WTC11 (cell line): ENCODE results near the gene CPHXL2. TPM values are rescaled to one million over a fixed set of nuclear protein-coding genes. Genes with fewer than 3 reads are reported as not detected.

ENCODE experiments used
- ATAC-seq: fragments of 200-7000 bp; cut with Tn5 transposase; 2 replicates; pipeline ENCODE4 v1.10.0; 2021; ENCODE audit warnings: mild to moderate bottlenecking, moderate library complexity
- CTCF ChIA-PET: fragments of 300-600 bp; sonication (Branson Sonifier 250); formaldehyde crosslinking; loops from one replicate; lab custom pipeline; 2021; ENCODE audit warnings: antibody characterized with exemption; lab: Charles Lee
- POLR2A ChIA-PET: fragments of 350-600 bp; sonication (Branson Sonifier 250); formaldehyde crosslinking; loops from one replicate; lab custom pipeline; 2021; ENCODE audit warnings: antibody characterized with exemption; lab: Charles Lee
- DNase-seq: peaks from one replicate; pipeline ENCODE4 v3.0.0; 2021; ENCODE audit warnings: low spot score
- H3K27ac Mint-ChIP-seq: 2 replicates; pipeline ENCODE4 v1.8.0; 2021; ENCODE audit warnings: mixed read lengths
- H3K27me3 Mint-ChIP-seq: 2 replicates; pipeline ENCODE4 v1.8.0; 2021; ENCODE audit warnings: low read depth, mild to moderate bottlenecking, moderate library complexity, mixed read lengths
- H3K36me3 Mint-ChIP-seq: 2 replicates; pipeline ENCODE4 v1.8.0; 2021; ENCODE audit warnings: mixed read lengths
- H3K4me1 Mint-ChIP-seq: 2 replicates; pipeline ENCODE4 v1.8.0; 2022; ENCODE audit warnings: mixed read lengths
- H3K4me3 Mint-ChIP-seq: 2 replicates; pipeline ENCODE4 v1.8.0; 2021; ENCODE audit warnings: mild to moderate bottlenecking, moderate library complexity, mixed read lengths
- H3K9me3 Mint-ChIP-seq: 2 replicates; pipeline ENCODE4 v1.8.0; 2021; ENCODE audit warnings: mixed read lengths
- AFF4 ChIP-seq: sonication (generic); formaldehyde crosslinking; IDR thresholded peaks from 2 replicates; pipeline ENCODE4 v1.8.1; 2023; ENCODE audit warnings: mild to moderate bottlenecking, missing genetic modification reagents, borderline replicate concordance
- ELF4 ChIP-seq: sonication (generic); formaldehyde crosslinking; IDR thresholded peaks from 2 replicates; pipeline ENCODE4 v1.8.1; 2022; ENCODE audit warnings: low read depth, mild to moderate bottlenecking, moderate library complexity, missing genetic modification reagents
- ERG ChIP-seq: fragments of 250-450 bp; sonication (Bioruptor Pico); IDR thresholded peaks from 2 replicates; pipeline ENCODE4 v1.8.0; 2021; ENCODE audit warnings: mild to moderate bottlenecking
- FOXP1 ChIP-seq: sonication (generic); formaldehyde crosslinking; IDR thresholded peaks from 2 replicates; pipeline ENCODE4 v1.8.0; 2022; ENCODE audit warnings: missing genetic modification reagents, mild to moderate bottlenecking, moderate library complexity, borderline replicate concordance
- FOXP4 ChIP-seq: sonication (generic); formaldehyde crosslinking; IDR thresholded peaks from 2 replicates; pipeline ENCODE4 v1.8.0; 2022; ENCODE audit warnings: mild to moderate bottlenecking, missing genetic modification reagents
- GABPB1 ChIP-seq: sonication (generic); formaldehyde crosslinking; IDR thresholded peaks from 2 replicates; pipeline ENCODE4 v1.8.1; 2023; ENCODE audit warnings: mild to moderate bottlenecking, missing genetic modification reagents
- HMGA2 ChIP-seq: fragments of 250-450 bp; sonication (Bioruptor Pico); IDR thresholded peaks from 2 replicates; pipeline ENCODE4 v1.4.0; 2021; ENCODE audit warnings: mild to moderate bottlenecking, moderate library complexity
- HMGXB4 ChIP-seq: sonication (generic); formaldehyde crosslinking; IDR thresholded peaks from 2 replicates; pipeline ENCODE4 v1.8.1; 2023; ENCODE audit warnings: mild to moderate bottlenecking, moderate library complexity, missing genetic modification reagents
- JAZF1 ChIP-seq: fragments of 250-450 bp; sonication (Bioruptor Pico); IDR thresholded peaks from 2 replicates; pipeline ENCODE4 v1.9.0; 2021; ENCODE audit warnings: moderate library complexity, mild to moderate bottlenecking, inconsistent platforms
- JUN ChIP-seq: sonication (generic); formaldehyde crosslinking; IDR thresholded peaks from 2 replicates; pipeline ENCODE4 v1.8.0; 2023; ENCODE audit warnings: mild to moderate bottlenecking, missing genetic modification reagents
- NFE2L1 ChIP-seq: sonication (generic); formaldehyde crosslinking; IDR thresholded peaks from 2 replicates; pipeline ENCODE4 v1.8.1; 2023; ENCODE audit warnings: missing genetic modification reagents
- NR2C2 ChIP-seq: sonication (generic); formaldehyde crosslinking; IDR thresholded peaks from 2 replicates; pipeline ENCODE4 v1.8.0; 2022; ENCODE audit warnings: mild to moderate bottlenecking, missing genetic modification reagents
- OVOL2 ChIP-seq: fragments of 250-450 bp; sonication (Bioruptor Pico); IDR thresholded peaks from 2 replicates; pipeline ENCODE4 v1.9.0; 2021; ENCODE audit warnings: mild to moderate bottlenecking, borderline replicate concordance
- PREB ChIP-seq: sonication (generic); formaldehyde crosslinking; IDR thresholded peaks from 2 replicates; pipeline ENCODE4 v1.8.1; 2022; ENCODE audit warnings: mild to moderate bottlenecking, missing genetic modification reagents, moderate library complexity, borderline replicate concordance
- RELA ChIP-seq: sonication (generic); formaldehyde crosslinking; IDR thresholded peaks from 2 replicates; pipeline ENCODE4 v1.8.1; 2022; ENCODE audit warnings: missing genetic modification reagents, mild to moderate bottlenecking, borderline replicate concordance
- SP1 ChIP-seq: sonication (generic); formaldehyde crosslinking; conservative IDR thresholded peaks from 2 replicates; pipeline ENCODE4 v1.8.1; 2022; ENCODE audit warnings: missing genetic modification reagents
- TP53 ChIP-seq: sonication (generic); formaldehyde crosslinking; IDR thresholded peaks from 2 replicates; pipeline ENCODE4 v1.8.1; 2023; ENCODE audit warnings: mild to moderate bottlenecking, missing genetic modification reagents
- USF2 ChIP-seq: sonication (generic); formaldehyde crosslinking; IDR thresholded peaks from 2 replicates; pipeline ENCODE4 v1.8.1; 2023; ENCODE audit warnings: mild to moderate bottlenecking, missing genetic modification reagents, moderate library complexity
- ZNF121 ChIP-seq: sonication (generic); formaldehyde crosslinking; IDR thresholded peaks from 2 replicates; pipeline ENCODE4 v1.8.0; 2023; ENCODE audit warnings: missing genetic modification reagents
- ZNF219 ChIP-seq: sonication (generic); formaldehyde crosslinking; IDR thresholded peaks from 2 replicates; pipeline ENCODE4 v1.8.0; 2023; ENCODE audit warnings: missing genetic modification reagents, mild to moderate bottlenecking, borderline replicate concordance
- ZNF317 ChIP-seq: sonication (generic); formaldehyde crosslinking; IDR thresholded peaks from 2 replicates; pipeline ENCODE4 v1.8.1; 2023; ENCODE audit warnings: low read depth, mild to moderate bottlenecking, moderate library complexity, missing genetic modification reagents, borderline replicate concordance
- total RNA-seq: library from RNA; stranded (reverse); gene quantifications from 3 replicates; pipeline ENCODE4 v1.2.3, GENCODE V29; 2021

The CPHXL2 gene
- total RNA-seq, 1 experiment from 2014 or later, result not detected

- Mint-ChIP-seq H3K27ac (peak overlapping the region; percentile 16; the same call in 1 of the 2 replicates), H3K4me1 (peaks cover 15% of the 10 kb centered on the region), H3K36me3 (peaks cover 55% of the 10 kb centered on the region)
- no peak for DNase-seq
- no peak for TF ChIP-seq NFE2L1 (CRISPR knock-in tag)
- TF ChIP-seq RELA (CRISPR knock-in tag), result no peak
- TF ChIP-seq ELF4 (CRISPR knock-in tag), result no peak
- TF ChIP-seq AFF4 (CRISPR knock-in tag), result no peak
- TF ChIP-seq ERG (CRISPR knock-in tag), result no peak
- no peak for TF ChIP-seq TP53 (CRISPR knock-in tag)
- TF ChIP-seq JAZF1 (CRISPR knock-in tag), result no peak
- TF ChIP-seq FOXP4 (CRISPR knock-in tag), result no peak
- TF ChIP-seq OVOL2 (CRISPR knock-in tag), result no peak
- TF ChIP-seq JUN (CRISPR knock-in tag), result no peak
- TF ChIP-seq, all 79 proteins: peak for 0
- no peaks in the 10 kb centered on the region for H3K9me3 Mint-ChIP-seq
- POLR2A ChIA-PET, result no interaction called here
- ATAC-seq, result no peak
- no peak overlapping the region for H3K4me3 Mint-ChIP-seq
- H3K27me3 Mint-ChIP-seq, result no peaks in the 10 kb centered on the region
- CTCF ChIA-PET, result no interaction called here
Observed at GRCh38 chr16:75624921-75625334, 51.9 kb downstream of the CPHXL2 start.

- peak; percentile 98 for DNase-seq
- CTCF ChIA-PET, result interaction anchor here (0.6 to 1.8 kb wide), 12 partner anchors 25 to 642 kb away, joined by 3 to 23 read pairs (median 4); partner anchors contain the start of genes GABARAPL2, KARS1, TERF2IP and TMEM231
- Mint-ChIP-seq H3K9me3 (no peaks in the 10 kb centered on the region), H3K27me3 (no peaks in the 10 kb centered on the region), H3K36me3 (peaks cover 47% of the 10 kb centered on the region), H3K4me3 (peak within 1 kb of the TSS; percentile 94), H3K27ac (peak within 1 kb of the TSS; percentile 96), H3K4me1 (peaks cover 15% of the 10 kb centered on the region)
- POLR2A ChIA-PET, result interaction anchor here (0.6 to 1.5 kb wide), 5 partner anchors 19 to 189 kb away, joined by 3 to 11 read pairs (median 4); partner anchors contain the start of genes CFDP1, KARS1 and TERF2IP
- ATAC-seq, result peak; percentile 96
- TF ChIP-seq PREB, result 0 out of 2 replicates have a peak, but pooled peaks have one; percentile 56
- 0 out of 2 replicates have a peak, but pooled peaks have one; percentile 24 for TF ChIP-seq FOXP1 (CRISPR knock-in tag)
- no peak for TF ChIP-seq HMGA2
- 0 out of 2 replicates have a peak, but pooled peaks have one; percentile 23 for TF ChIP-seq HMGXB4 (CRISPR knock-in tag)
- peak; percentile 64 for TF ChIP-seq SP1
- TF ChIP-seq GABPB1 (CRISPR knock-in tag), result peak; percentile 85
- peak; percentile 62; the same call in 1 of the 2 replicates for TF ChIP-seq ZNF121 (CRISPR knock-in tag)
- TF ChIP-seq NR2C2 (CRISPR knock-in tag), result no peak
- TF ChIP-seq RELA (CRISPR knock-in tag), result peak; percentile 29; the same call in 1 of the 2 replicates
- no peak for TF ChIP-seq USF2 (CRISPR knock-in tag)
- TF ChIP-seq ZNF219, result no peak
- TF ChIP-seq JUN (CRISPR knock-in tag), result no peak
- TF ChIP-seq ZNF317, result no peak
Observed at GRCh38 chr16:75622761-75623605, 53.8 kb downstream of the CPHXL2 start, which contains the start of gene ADAT1. TSS of gene ADAT1 (minus strand) at chr16:75623281. CDS start at chr16:75620799, 2,482 bp downstream.
